ENCODE results near the gene PUS1. TPM values are rescaled to one million over a fixed set of nuclear protein-coding genes. Genes with fewer than 3 reads are reported as not detected.

PUS1 gene
- total and polyA plus RNA-seq, 12 donors: 5.1 to 17.4 (median 7.8) TPM

GRCh38 chr12:131934535-131934934 lies 5.5 kb downstream of the PUS1 start:
- H3K4me3 ChIP-seq: no peak overlapping the region
- peaks cover 5 to 15% (median 12%) of the 10 kb centered on the region in 9 donors for H3K4me1 ChIP-seq
- no peak overlapping the region for H3K27ac ChIP-seq
- no peaks in the 10 kb centered on the region for H3K9me3 ChIP-seq
- no peaks in the 10 kb centered on the region for H3K27me3 ChIP-seq
- ATAC-seq (no peak), DNase-seq (no peak)
- H3K36me3 ChIP-seq: peaks cover 0 to 82% (median 24%) of the 10 kb centered on the region in 9 donors
- 89 to 91% methylated on average over 11 of the region's 11 CpGs for WGBS, 2 donors
- intact Hi-C loops (cut with DNase I): loop anchor here in 1 of 10 donors (5.0 kb wide), 1 partner anchor 37 kb away; no protein-coding TSS in a partner anchor
- TF ChIP-seq CTCF (IDR thresholded peaks at IDR 0.05): no peak

GRCh38 chr12:131938082-131938481 lies 9.0 kb downstream of the PUS1 start:
- H3K9me3 ChIP-seq: no peaks in the 10 kb centered on the region
- no peak for TF ChIP-seq CTCF (IDR thresholded peaks at IDR 0.05)
- 81 to 92% methylated on average over 7 of the region's 7 CpGs for WGBS, 2 donors
- H3K27me3 ChIP-seq: no peaks in the 10 kb centered on the region
- peaks cover 0 to 97% (median 23%) of the 10 kb centered on the region in 9 donors for H3K36me3 ChIP-seq
- H3K4me1 ChIP-seq: no peaks in the 10 kb centered on the region
- ATAC-seq (no peak), DNase-seq (no peak)
- intact Hi-C loops (cut with DNase I): no loop called here
- H3K27ac ChIP-seq: no peak overlapping the region
- no peak overlapping the region for H3K4me3 ChIP-seq

GRCh38 chr12:131939007-131939406 lies 9.9 kb downstream of the PUS1 start:
- Histone ChIP-seq H3K27ac (no peak overlapping the region), H3K4me3 (no peak overlapping the region), H3K27me3 (no peaks in the 10 kb centered on the region), H3K4me1 (no peaks in the 10 kb centered on the region), H3K9me3 (no peaks in the 10 kb centered on the region), H3K36me3 (peaks cover 0 to 97% (median 20%) of the 10 kb centered on the region in 9 donors)
- intact Hi-C loops (cut with DNase I): no loop called here
- ATAC-seq: no peak
- no peak for DNase-seq
- WGBS, 2 donors: 96 to 97% methylated on average over 16 of the region's 16 CpGs
- no peak for TF ChIP-seq CTCF (IDR thresholded peaks at IDR 0.05)

- Histone ChIP-seq H3K27me3 (no peaks in the 10 kb centered on the region), H3K4me3 (no peak overlapping the region), H3K27ac (no peak overlapping the region), H3K36me3 (peaks cover 0 to 96% (median 23%) of the 10 kb centered on the region in 9 donors), H3K9me3 (no peaks in the 10 kb centered on the region), H3K4me1 (no peaks in the 10 kb centered on the region)
- ATAC-seq (no peak), DNase-seq (no peak)
- 89 to 93% methylated on average over 8 of the region's 8 CpGs for WGBS, 2 donors
- no peak for TF ChIP-seq CTCF (IDR thresholded peaks at IDR 0.05)
- intact Hi-C loops (cut with DNase I): loop anchor here in 2 of 10 donors (10.0 kb wide), 3 partner anchors 85 to 225 kb away; partner anchors contain the start of gene SFSWAP (in 1 of the 2)
Measured at GRCh38 chr12:131940141-131940547, 11.1 kb downstream of the PUS1 start.

Data from heart right ventricle (tissue), 16 donors.